CD4-positive, alpha-beta T cell (primary cell): Measurements from ENCODE around the gene GATD1. TPM values are rescaled to one million over a fixed set of nuclear protein-coding genes. Genes with fewer than 3 reads are reported as not detected.

ENCODE experiments used
- ATAC-seq: fragments of 200-7000 bp; cut with Tn5 transposase; one replicate; pipeline ENCODE4 v1.10.0; 2022; ENCODE audit warnings: mild to moderate bottlenecking; ENCODE audit not compliant: poor library complexity
- CTCF ChIA-PET: fragments of 350-600 bp; sonication (Branson Sonifier 250); formaldehyde crosslinking; loops from one replicate; lab custom pipeline; 2021; ENCODE audit warnings: antibody characterized with exemption, inconsistent platforms; lab: Charles Lee
- POLR2A ChIA-PET: fragments of 350-600 bp; sonication (Branson Sonifier 250); formaldehyde crosslinking; loops from one replicate; lab custom pipeline; 2021; ENCODE audit warnings: antibody characterized with exemption, inconsistent platforms; lab: Charles Lee
- DNase-seq, 14 experiments: peaks; one replicate each; pipeline ENCODE4 v3.0.0-alpha.2; 2013 to 2020; ENCODE audit warnings: mixed read lengths in 2 of 14
- H3K27ac ChIP-seq, 2 donors: one replicate each; pipeline versions ENCODE4 v1.5.1 to v1.7.0; 2013; ENCODE audit warnings: low read length in 2 of 2, low read depth in 1 of 2, mild to moderate bottlenecking in 1 of 2
- H3K27me3 ChIP-seq, 2 experiments: 1 replicate in 1 of 2; 2 replicates in 1 of 2; pipeline versions ENCODE4 v1.6.1 to v1.7.0; 2013; ENCODE audit warnings: low read length in 2 of 2, control low read depth in 1 of 2, mild to moderate bottlenecking in 1 of 2, moderate library complexity in 1 of 2; ENCODE audit not compliant: insufficient read depth in 2 of 2, control insufficient read depth in 1 of 2
- H3K36me3 ChIP-seq: one replicate; pipeline ENCODE4 v1.6.1; 2013; ENCODE audit warnings: low read length, control low read depth; ENCODE audit not compliant: insufficient read depth
- H3K4me1 ChIP-seq: one replicate; pipeline ENCODE4 v1.6.1; 2013; ENCODE audit warnings: low read length, control low read depth; ENCODE audit not compliant: insufficient read depth
- H3K4me3 ChIP-seq: one replicate; pipeline ENCODE4 v1.5.1; 2013; ENCODE audit warnings: mild to moderate bottlenecking, low read length, moderate library complexity
- H3K9me3 ChIP-seq, 2 experiments: 1 replicate in 1 of 2; 2 replicates in 1 of 2; pipeline versions ENCODE4 v1.6.1 to v1.7.0; 2013; ENCODE audit warnings: low read length in 2 of 2, mild to moderate bottlenecking in 2 of 2, control low read depth in 1 of 2, moderate library complexity in 1 of 2; ENCODE audit not compliant: control insufficient read depth in 1 of 2, insufficient read depth in 1 of 2
- H3K27ac Mint-ChIP-seq: one replicate; pipeline ENCODE4 v1.8.0; 2020; ENCODE audit warnings: mixed read lengths
- H3K27me3 Mint-ChIP-seq: one replicate; pipeline ENCODE4 v1.8.0; 2021; ENCODE audit warnings: mixed read lengths
- H3K36me3 Mint-ChIP-seq: one replicate; pipeline ENCODE4 v1.8.0; 2021; ENCODE audit warnings: low read depth, mixed read lengths
- H3K4me1 Mint-ChIP-seq: one replicate; pipeline ENCODE4 v1.8.0; 2021; ENCODE audit warnings: low read depth, mixed read lengths
- H3K4me3 Mint-ChIP-seq: one replicate; pipeline ENCODE4 v1.8.0; 2020; ENCODE audit warnings: mild to moderate bottlenecking, mixed read lengths
- H3K9me3 Mint-ChIP-seq: one replicate; pipeline ENCODE4 v1.8.0; 2020; ENCODE audit warnings: mixed read lengths
- intact Hi-C, 2 experiments: fragments of 100-400 bp; cut with DNase I in 1 of 2; cut with micrococcal nuclease in 1 of 2; formaldehyde crosslinking; loops; one replicate each; pipeline versions ENCODE4 v1.15.1 to v1.9.0; 2023 to 2025; cut with DNase I, micrococcal nuclease
- total RNA-seq, 174 experiments: library from RNA in 2 of 174; stranded (reverse) in 2 of 174; gene quantifications; one replicate each; pipeline ENCODE4 v1.2.3 and lab custom pipeline; 2021 to 2026
- TF ChIP-seq, protein P1 (sequence below): fragments of 200-600 bp; IDR thresholded peaks from one replicate; pipeline ENCODE4 v1.8.0; 2022; ENCODE audit warnings: antibody characterized with exemption, mild to moderate bottlenecking

GATD1 gene
- total RNA-seq, 2 experiments from 2014 or later = 14.7 to 16.1 TPM

DNA sequence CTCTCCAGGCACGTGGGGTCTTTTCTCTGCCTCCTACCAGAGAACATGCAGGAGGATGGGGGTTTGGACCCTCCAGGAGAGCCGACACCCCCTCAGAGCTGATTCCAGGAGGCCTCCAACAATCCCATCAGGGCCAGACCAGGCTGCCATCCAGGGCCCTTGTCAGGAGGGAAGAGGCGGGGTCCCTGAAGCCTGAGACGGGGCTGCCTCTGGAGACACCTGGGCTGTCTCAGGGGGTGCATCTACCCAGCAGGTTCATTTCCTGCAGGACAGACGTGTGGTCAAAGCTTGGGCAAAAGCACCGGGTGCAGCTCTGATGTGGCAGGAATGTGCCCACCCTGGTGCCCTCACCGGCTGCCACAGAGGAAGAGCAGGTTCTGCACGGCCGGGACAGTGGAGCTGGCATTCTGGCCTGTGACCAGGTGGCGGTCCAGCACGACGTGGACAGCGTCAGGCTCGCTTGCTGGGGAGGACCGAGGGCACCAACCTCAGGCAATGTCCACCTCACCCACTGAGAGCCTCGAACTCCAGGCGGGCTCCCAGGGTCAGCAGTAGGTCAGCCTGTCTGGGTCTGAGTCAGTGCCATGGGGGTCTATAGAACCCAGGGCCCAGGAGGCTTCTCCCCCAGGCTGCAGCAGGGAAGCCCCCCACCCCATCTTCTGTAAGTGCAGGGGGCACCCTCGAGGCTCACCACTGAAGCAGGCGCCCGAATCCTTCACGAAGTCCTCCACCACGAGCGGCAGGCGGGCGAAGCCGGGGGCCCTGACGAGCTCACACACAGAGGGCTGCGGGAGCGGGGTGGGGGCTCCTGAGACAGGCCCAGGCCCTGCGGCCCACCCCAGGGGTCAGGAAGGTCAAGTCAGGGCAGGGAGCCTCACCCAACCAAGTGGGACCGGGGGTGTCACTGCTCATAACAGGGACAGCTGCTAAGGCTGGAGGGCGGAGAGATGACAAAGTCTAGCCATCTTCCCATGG lies 6.4 kb downstream of the GATD1 start:
- Histone ChIP-seq H3K4me1 (peaks cover 16% of the 10 kb centered on the region), H3K36me3 (peaks cover 36% of the 10 kb centered on the region), H3K9me3 (no peaks in the 10 kb centered on the region), H3K27ac (no peak overlapping the region), H3K27me3 (no peaks in the 10 kb centered on the region), H3K4me3 (no peak overlapping the region)
- ATAC-seq = no peak
- intact Hi-C loops = no loop called here
- Mint-ChIP-seq H3K4me1 (peaks cover 5% of the 10 kb centered on the region), H3K36me3 (peaks cover 10% of the 10 kb centered on the region), H3K27me3 (no peaks in the 10 kb centered on the region), H3K9me3 (no peaks in the 10 kb centered on the region), H3K27ac (no peak overlapping the region), H3K4me3 (no peak overlapping the region)
- ChIA-PET POLR2A (no interaction called here), CTCF (no interaction called here)
- TF ChIP-seq, protein P1, sequence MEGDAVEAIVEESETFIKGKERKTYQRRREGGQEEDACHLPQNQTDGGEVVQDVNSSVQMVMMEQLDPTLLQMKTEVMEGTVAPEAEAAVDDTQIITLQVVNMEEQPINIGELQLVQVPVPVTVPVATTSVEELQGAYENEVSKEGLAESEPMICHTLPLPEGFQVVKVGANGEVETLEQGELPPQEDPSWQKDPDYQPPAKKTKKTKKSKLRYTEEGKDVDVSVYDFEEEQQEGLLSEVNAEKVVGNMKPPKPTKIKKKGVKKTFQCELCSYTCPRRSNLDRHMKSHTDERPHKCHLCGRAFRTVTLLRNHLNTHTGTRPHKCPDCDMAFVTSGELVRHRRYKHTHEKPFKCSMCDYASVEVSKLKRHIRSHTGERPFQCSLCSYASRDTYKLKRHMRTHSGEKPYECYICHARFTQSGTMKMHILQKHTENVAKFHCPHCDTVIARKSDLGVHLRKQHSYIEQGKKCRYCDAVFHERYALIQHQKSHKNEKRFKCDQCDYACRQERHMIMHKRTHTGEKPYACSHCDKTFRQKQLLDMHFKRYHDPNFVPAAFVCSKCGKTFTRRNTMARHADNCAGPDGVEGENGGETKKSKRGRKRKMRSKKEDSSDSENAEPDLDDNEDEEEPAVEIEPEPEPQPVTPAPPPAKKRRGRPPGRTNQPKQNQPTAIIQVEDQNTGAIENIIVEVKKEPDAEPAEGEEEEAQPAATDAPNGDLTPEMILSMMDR = no peak
- no peak for DNase-seq

DNA sequence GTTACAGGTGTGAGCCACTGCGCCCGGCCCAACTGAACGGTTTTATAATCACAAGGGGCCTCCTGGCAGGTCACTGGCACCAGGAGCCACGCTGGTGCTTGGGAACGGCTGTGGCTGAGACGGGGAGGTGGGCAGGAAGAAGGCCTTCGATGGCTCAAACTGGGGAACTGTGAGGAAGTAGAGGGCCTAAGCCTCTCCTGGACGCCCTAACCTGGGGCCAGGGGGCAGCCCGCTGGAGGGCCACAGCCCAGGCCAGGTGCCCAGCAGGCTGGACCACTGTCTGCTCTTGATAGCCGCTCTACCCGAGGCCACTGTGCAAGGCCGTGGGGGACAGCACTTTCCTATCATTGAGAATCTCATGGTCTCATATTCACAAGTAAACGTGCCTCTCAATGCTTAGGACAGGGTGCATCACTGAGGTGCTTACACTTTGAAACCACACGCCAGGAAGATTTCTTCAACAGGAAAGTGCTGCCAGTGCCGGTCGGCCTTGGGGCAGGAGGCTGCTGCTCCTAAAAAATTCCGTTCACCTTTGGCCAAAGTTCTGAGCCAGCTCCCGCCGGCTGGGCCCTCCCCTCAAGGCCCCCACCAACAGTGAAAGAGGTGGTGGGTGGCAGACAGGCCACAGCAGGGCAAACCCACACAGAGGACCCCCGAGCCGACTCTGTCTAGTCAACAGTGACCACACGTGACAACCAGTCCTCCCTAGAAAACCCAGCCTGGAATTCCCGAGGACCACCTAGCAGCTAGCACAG lies 7.2 kb downstream of the GATD1 start:
- Histone ChIP-seq H3K27me3 (no peaks in the 10 kb centered on the region), H3K9me3 (no peaks in the 10 kb centered on the region), H3K36me3 (peaks cover 39% of the 10 kb centered on the region), H3K4me3 (no peak overlapping the region), H3K27ac (no peak overlapping the region), H3K4me1 (peaks cover 12% of the 10 kb centered on the region)
- ChIA-PET POLR2A (no interaction called here), CTCF (no interaction called here)
- H3K4me3 Mint-ChIP-seq = no peak overlapping the region
- no peak for ATAC-seq
- H3K36me3 Mint-ChIP-seq = peaks cover 14% of the 10 kb centered on the region
- TF ChIP-seq, protein P1 = no peak
- H3K27ac Mint-ChIP-seq = no peak overlapping the region
- H3K27me3 Mint-ChIP-seq = no peaks in the 10 kb centered on the region
- H3K9me3 Mint-ChIP-seq = no peaks in the 10 kb centered on the region
- no peak for DNase-seq
- intact Hi-C loops = no loop called here
- no peaks in the 10 kb centered on the region for H3K4me1 Mint-ChIP-seq

DNA sequence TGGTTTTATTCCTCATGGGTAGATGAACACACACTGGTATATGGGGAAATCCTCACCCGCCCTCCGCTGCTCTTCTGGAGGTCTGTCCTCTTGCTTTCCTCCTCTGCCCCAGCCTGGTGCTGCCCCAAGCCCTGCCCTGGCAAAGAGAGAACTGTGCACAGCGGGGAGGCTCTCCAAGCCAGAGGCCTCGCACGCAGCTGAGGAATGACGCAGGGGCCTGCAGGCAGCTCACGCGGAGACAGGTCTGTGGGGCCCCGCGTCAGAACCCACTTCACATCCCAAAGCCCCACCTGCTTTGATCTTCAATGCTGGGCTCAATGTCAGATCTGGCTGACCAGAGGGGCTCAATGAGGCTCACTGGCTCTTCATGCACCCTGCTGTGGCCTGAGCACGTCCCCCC lies 10.0 kb downstream of the GATD1 start:
- POLR2A ChIA-PET = no interaction called here
- intact Hi-C loops = no loop called here
- H3K9me3 Mint-ChIP-seq = no peaks in the 10 kb centered on the region

More for the DNA sequence above, 10.0 kb downstream of the GATD1 start:
- Histone ChIP-seq H3K36me3 (peaks cover 55% of the 10 kb centered on the region), H3K27ac (no peak overlapping the region), H3K9me3 (no peaks in the 10 kb centered on the region), H3K4me3 (no peak overlapping the region), H3K27me3 (no peaks in the 10 kb centered on the region), H3K4me1 (peaks cover 4% of the 10 kb centered on the region)
- no peak for DNase-seq
- TF ChIP-seq, protein P1 = no peak
- CTCF ChIA-PET = no interaction called here
- ATAC-seq = no peak
- H3K27me3 Mint-ChIP-seq = no peaks in the 10 kb centered on the region
- H3K27ac Mint-ChIP-seq = no peak overlapping the region
- no peak overlapping the region for H3K4me3 Mint-ChIP-seq
- H3K36me3 Mint-ChIP-seq = peaks cover 25% of the 10 kb centered on the region
- no peaks in the 10 kb centered on the region for H3K4me1 Mint-ChIP-seq
